Measurements from ENCODE around the gene CDK3.
"Not testable (repeated sequence)": the region's sequence is repeated elsewhere in the genome, so short reads cannot be mapped to it uniquely, and the experiment has no call there.

GRCh38 chr17:76042868-76043267 lies 42.2 kb downstream of the CDK3 start:
- TF ChIP-seq POLR2A, CTCF (IDR thresholded peaks at IDR 0.05): not testable (repeated sequence)

Measured in esophagus squamous epithelium (tissue), 4 donors.